HEK293T (cell line): ENCODE measurements around the gene ZNF385B.

ENCODE experiments used
- CTCF ChIA-PET: fragments of 350-600 bp; formaldehyde crosslinking; extraction: SDS; loops from one replicate; lab custom pipeline; 2021; ENCODE audit warnings: antibody characterized with exemption, inconsistent platforms; lab: Yijun Ruan, JAX
- POLR2A ChIA-PET: fragments of 350-600 bp; formaldehyde crosslinking; extraction: SDS; loops from one replicate; lab custom pipeline; 2020; ENCODE audit warnings: antibody characterized with exemption, inconsistent platforms; lab: Yijun Ruan, JAX
- DNase-seq: peaks from one replicate; pipeline ENCODE4 v3.0.0; 2012; ENCODE audit warnings: mixed read lengths; ENCODE audit errors: extremely low spot score
- ARNT ChIP-seq: fragments of 450-650 bp; IDR thresholded peaks from 2 replicates; pipeline ENCODE4 v1.6.1; 2017; ENCODE audit warnings: mild to moderate bottlenecking
- BHLHE40 ChIP-seq: fragments of 450-650 bp; IDR thresholded peaks from 2 replicates; pipeline ENCODE4 v1.6.1; 2016; ENCODE audit warnings: mild to moderate bottlenecking, moderate library complexity, borderline replicate concordance
- CTBP1 ChIP-seq: fragments of 450-650 bp; IDR thresholded peaks from 2 replicates; pipeline ENCODE4 v1.6.1; 2016; ENCODE audit warnings: borderline replicate concordance
- ELF4 ChIP-seq: fragments of 450-650 bp; IDR thresholded peaks from 2 replicates; pipeline ENCODE4 v1.6.1; 2017; ENCODE audit warnings: antibody characterized with exemption
- FOXA1 ChIP-seq: fragments of 450-650 bp; IDR thresholded peaks from 2 replicates; pipeline ENCODE4 v1.6.1; 2016; ENCODE audit warnings: mild to moderate bottlenecking
- FOXK2 ChIP-seq: fragments of 450-650 bp; IDR thresholded peaks from 2 replicates; pipeline ENCODE4 v1.6.1; 2016; ENCODE audit warnings: mild to moderate bottlenecking
- FOXM1 ChIP-seq: fragments of 450-650 bp; IDR thresholded peaks from 2 replicates; pipeline ENCODE4 v1.6.1; 2017; ENCODE audit warnings: mild to moderate bottlenecking, borderline replicate concordance
- HDGF ChIP-seq: fragments of 450-650 bp; IDR thresholded peaks from 2 replicates; pipeline ENCODE4 v1.6.1; 2017; ENCODE audit warnings: antibody characterized with exemption, borderline replicate concordance
- L3MBTL2 ChIP-seq: fragments of 450-650 bp; conservative IDR thresholded peaks from 2 replicates; pipeline ENCODE4 v1.6.1; 2016; ENCODE audit warnings: mild to moderate bottlenecking
- LEF1 ChIP-seq: fragments of 450-650 bp; IDR thresholded peaks from 2 replicates; pipeline ENCODE4 v1.6.1; 2017; ENCODE audit warnings: mild to moderate bottlenecking, borderline replicate concordance
- NFRKB ChIP-seq: fragments of 450-650 bp; IDR thresholded peaks from 2 replicates; pipeline ENCODE4 v1.6.1; 2016; ENCODE audit warnings: mild to moderate bottlenecking, moderate library complexity
- PKNOX1 ChIP-seq: fragments of 450-650 bp; IDR thresholded peaks from 2 replicates; pipeline ENCODE4 v1.6.1; 2016
- SP1 ChIP-seq: fragments of 450-650 bp; IDR thresholded peaks from 2 replicates; pipeline ENCODE4 v1.6.1; 2017
- SUZ12 ChIP-seq: fragments of 450-650 bp; IDR thresholded peaks from 2 replicates; pipeline ENCODE4 v1.6.1; 2016; ENCODE audit warnings: mild to moderate bottlenecking
- TARDBP ChIP-seq: fragments of 450-650 bp; IDR thresholded peaks from 2 replicates; pipeline ENCODE4 v1.6.1; 2016
- ZNF384 ChIP-seq: fragments of 450-650 bp; IDR thresholded peaks from 2 replicates; pipeline ENCODE4 v1.6.1; 2016

The ZNF385B gene

GRCh38 chr2:179772346-179772745, 89.1 kb downstream of the ZNF385B start:
- CTCF ChIA-PET: no interaction called here
- no peak for TF ChIP-seq ZNF384
- TF ChIP-seq SUZ12: no peak
- TF ChIP-seq HDGF: no peak
- TF ChIP-seq CTBP1: no peak
- no peak for TF ChIP-seq FOXM1
- no peak for TF ChIP-seq L3MBTL2
- no peak for TF ChIP-seq BHLHE40
- no peak for TF ChIP-seq PKNOX1
- TF ChIP-seq FOXK2: no peak
- DNase-seq: no peak
- POLR2A ChIA-PET: no interaction called here

DNA sequence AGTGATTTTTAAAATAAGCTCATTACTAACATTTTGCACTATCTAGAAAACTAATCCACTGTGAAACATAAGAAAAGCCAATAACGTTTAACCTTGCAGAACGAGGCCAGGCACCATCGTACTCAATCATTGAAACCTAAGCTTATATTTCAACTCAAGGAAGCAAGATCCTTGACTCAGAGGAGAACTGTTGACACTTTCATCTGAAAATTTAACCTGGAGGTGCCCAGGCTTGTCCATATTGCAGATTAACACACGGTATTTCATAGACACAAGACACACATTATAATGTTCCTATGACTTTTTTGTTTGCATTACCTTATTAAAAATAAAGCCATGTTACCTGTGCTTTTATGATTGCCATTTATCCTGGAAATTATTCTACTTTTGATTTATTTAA, 89.6 kb downstream of the ZNF385B start:
- DNase-seq: no peak
- TF ChIP-seq HDGF (no peak), PKNOX1 (no peak), ZNF384 (no peak), FOXA1 (no peak), TARDBP (no peak), BHLHE40 (no peak), SUZ12 (no peak), FOXM1 (no peak)
- ChIA-PET CTCF (no interaction called here), POLR2A (no interaction called here)

GRCh38 chr2:179770029-179770428, 91.4 kb downstream of the ZNF385B start:
- POLR2A ChIA-PET: no interaction called here
- CTCF ChIA-PET: interaction anchor here (0.7 kb wide), 1 partner anchor 28 kb away, joined by 4 read pairs; no protein-coding TSS in a partner anchor
- no peak for DNase-seq
- TF ChIP-seq ELF4 (no peak), ARNT (no peak), FOXM1 (no peak), SUZ12 (no peak), LEF1 (no peak), L3MBTL2 (no peak), SP1 (no peak), BHLHE40 (no peak)

- POLR2A ChIA-PET: no interaction called here
- TF ChIP-seq ZNF384 (no peak), L3MBTL2 (no peak), LEF1 (no peak), FOXM1 (no peak), CTBP1 (no peak), ELF4 (no peak), SUZ12 (no peak), FOXA1 (no peak), HDGF (no peak), ARNT (no peak), BHLHE40 (no peak), SP1 (no peak), TARDBP (no peak), NFRKB (no peak)
- DNase-seq: no peak
- CTCF ChIA-PET: interaction anchor here (0.6 kb wide), 1 partner anchor 10 kb away, joined by 3 read pairs; no protein-coding TSS in a partner anchor
These were observed 92.1 kb downstream of the ZNF385B start for GRCh38 chr2:179769323-179769722.

GRCh38 chr2:179768765-179769164, 92.6 kb downstream of the ZNF385B start:
- TF ChIP-seq PKNOX1 (no peak), NFRKB (no peak), SP1 (no peak)
- ChIA-PET POLR2A (no interaction called here), CTCF (interaction anchor here (0.6 kb wide), 1 partner anchor 9 kb away, joined by 3 read pairs; no protein-coding TSS in a partner anchor)
- no peak for DNase-seq

DNA sequence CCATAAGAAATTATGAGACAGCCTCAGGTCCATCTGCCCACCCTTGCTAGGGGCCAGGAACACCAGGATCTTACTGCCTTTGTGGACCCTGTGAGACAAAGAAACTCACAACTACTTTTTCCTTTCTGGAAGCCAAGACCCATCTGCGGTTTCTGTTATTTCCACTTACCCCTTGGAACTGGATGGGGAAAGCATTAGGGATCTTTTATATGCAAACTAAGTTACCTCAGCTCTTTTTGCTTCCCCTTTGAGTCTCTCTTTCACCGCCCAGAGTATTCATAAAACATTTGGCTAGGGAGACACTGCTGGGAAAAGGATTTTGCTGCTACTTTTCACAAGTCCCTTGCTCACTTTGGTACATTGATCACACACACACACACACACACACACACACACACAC, 95.7 kb downstream of the ZNF385B start:
- DNase-seq: no peak
- no peak for TF ChIP-seq PKNOX1
- no peak for TF ChIP-seq NFRKB
- TF ChIP-seq ARNT: no peak
- TF ChIP-seq FOXK2: no peak
- no peak for TF ChIP-seq LEF1
- TF ChIP-seq L3MBTL2: no peak
- TF ChIP-seq TARDBP: no peak
- TF ChIP-seq SP1: no peak
- POLR2A ChIA-PET: no interaction called here
- CTCF ChIA-PET: no interaction called here

- no peak for DNase-seq
- TF ChIP-seq ZNF384 (no peak), ELF4 (no peak), CTBP1 (no peak), SUZ12 (no peak), NFRKB (no peak), FOXK2 (no peak), SP1 (no peak), FOXM1 (no peak), PKNOX1 (no peak), ARNT (no peak), HDGF (no peak), TARDBP (no peak), FOXA1 (no peak), L3MBTL2 (no peak), BHLHE40 (no peak), LEF1 (no peak)
- CTCF ChIA-PET: interaction anchor here (0.6 kb wide), 1 partner anchor 12 kb away, joined by 4 read pairs; no protein-coding TSS in a partner anchor
- POLR2A ChIA-PET: no interaction called here
These were observed 96.7 kb downstream of the ZNF385B start for GRCh38 chr2:179764710-179765109.
